Measurements from ENCODE around the gene COQ10A. TPM values are rescaled to one million over a fixed set of nuclear protein-coding genes. Genes with fewer than 3 reads are reported as not detected.
A peak's percentile ranks its signal among the peaks of the same experiment; 100 is the strongest.

Gene COQ10A
- total and polyA plus RNA-seq, 2 of the 13 experiments (the other 11 are each of a cell fraction or from before 2014, with no cell fraction given), result 21.0 to 37.3 TPM

DNA sequence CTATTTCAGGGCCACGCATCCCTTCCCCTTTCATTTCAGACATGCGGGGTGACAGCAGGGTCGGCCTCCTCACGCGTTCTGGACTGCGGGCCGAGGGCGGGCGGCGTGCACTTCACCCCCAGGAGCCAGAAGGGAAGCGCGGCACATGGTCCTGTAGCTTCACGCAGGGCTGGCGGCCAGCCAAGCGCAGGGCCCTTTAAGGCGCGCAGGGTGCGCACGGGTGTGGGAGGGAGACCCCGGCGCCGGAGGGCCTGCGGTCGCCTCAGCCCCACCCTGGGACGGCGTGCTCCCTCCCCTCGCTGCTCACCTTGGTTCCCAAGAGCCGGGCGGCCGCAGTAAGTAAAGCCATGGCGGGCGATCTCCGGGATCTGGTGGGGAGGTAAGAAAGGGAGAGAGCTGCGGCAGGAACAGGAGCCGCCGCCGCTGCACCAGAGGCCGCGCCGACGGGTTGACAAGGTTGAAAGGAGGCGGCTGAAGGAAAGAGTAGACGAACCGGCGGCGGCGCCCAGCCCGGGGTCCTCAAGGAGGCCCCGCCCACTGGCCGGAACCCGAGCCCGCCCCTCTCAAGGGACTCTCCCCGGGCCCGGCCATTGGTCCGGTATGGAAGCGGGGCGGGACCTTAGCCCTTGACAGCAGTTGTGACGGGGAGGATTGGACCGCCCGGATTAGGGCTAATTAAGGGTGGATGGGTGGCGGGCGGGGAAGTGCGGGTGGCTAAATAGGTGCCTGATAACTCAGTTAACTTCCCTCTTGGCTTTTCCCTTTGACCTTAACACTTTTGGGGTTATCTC lies 33.3 kb downstream of the COQ10A start, which contains the start of gene CS (continued):
- TF ChIP-seq, protein P1, sequence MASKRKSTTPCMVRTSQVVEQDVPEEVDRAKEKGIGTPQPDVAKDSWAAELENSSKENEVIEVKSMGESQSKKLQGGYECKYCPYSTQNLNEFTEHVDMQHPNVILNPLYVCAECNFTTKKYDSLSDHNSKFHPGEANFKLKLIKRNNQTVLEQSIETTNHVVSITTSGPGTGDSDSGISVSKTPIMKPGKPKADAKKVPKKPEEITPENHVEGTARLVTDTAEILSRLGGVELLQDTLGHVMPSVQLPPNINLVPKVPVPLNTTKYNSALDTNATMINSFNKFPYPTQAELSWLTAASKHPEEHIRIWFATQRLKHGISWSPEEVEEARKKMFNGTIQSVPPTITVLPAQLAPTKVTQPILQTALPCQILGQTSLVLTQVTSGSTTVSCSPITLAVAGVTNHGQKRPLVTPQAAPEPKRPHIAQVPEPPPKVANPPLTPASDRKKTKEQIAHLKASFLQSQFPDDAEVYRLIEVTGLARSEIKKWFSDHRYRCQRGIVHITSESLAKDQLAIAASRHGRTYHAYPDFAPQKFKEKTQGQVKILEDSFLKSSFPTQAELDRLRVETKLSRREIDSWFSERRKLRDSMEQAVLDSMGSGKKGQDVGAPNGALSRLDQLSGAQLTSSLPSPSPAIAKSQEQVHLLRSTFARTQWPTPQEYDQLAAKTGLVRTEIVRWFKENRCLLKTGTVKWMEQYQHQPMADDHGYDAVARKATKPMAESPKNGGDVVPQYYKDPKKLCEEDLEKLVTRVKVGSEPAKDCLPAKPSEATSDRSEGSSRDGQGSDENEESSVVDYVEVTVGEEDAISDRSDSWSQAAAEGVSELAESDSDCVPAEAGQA (IDR thresholded peaks at IDR 0.05; ENCODE audit: low read depth), result no peak
- TF ChIP-seq, protein P1 (CRISPR knock-in tag; IDR thresholded peaks at IDR 0.05; ENCODE audit: borderline replicate concordance), result no peak
- TF ChIP-seq MEIS2 (CRISPR knock-in tag; IDR thresholded peaks at IDR 0.05), result peak; percentile 56; the same call in 1 of the 2 replicates
- peak; percentile 30; the same call in 1 of the 2 replicates for TF ChIP-seq SPEN (CRISPR knock-in tag; IDR thresholded peaks at IDR 0.05; ENCODE audit: low read depth)
- TF ChIP-seq ZSCAN30 (CRISPR knock-in tag; IDR thresholded peaks at IDR 0.05), result no peak
- TF ChIP-seq, protein P2, sequence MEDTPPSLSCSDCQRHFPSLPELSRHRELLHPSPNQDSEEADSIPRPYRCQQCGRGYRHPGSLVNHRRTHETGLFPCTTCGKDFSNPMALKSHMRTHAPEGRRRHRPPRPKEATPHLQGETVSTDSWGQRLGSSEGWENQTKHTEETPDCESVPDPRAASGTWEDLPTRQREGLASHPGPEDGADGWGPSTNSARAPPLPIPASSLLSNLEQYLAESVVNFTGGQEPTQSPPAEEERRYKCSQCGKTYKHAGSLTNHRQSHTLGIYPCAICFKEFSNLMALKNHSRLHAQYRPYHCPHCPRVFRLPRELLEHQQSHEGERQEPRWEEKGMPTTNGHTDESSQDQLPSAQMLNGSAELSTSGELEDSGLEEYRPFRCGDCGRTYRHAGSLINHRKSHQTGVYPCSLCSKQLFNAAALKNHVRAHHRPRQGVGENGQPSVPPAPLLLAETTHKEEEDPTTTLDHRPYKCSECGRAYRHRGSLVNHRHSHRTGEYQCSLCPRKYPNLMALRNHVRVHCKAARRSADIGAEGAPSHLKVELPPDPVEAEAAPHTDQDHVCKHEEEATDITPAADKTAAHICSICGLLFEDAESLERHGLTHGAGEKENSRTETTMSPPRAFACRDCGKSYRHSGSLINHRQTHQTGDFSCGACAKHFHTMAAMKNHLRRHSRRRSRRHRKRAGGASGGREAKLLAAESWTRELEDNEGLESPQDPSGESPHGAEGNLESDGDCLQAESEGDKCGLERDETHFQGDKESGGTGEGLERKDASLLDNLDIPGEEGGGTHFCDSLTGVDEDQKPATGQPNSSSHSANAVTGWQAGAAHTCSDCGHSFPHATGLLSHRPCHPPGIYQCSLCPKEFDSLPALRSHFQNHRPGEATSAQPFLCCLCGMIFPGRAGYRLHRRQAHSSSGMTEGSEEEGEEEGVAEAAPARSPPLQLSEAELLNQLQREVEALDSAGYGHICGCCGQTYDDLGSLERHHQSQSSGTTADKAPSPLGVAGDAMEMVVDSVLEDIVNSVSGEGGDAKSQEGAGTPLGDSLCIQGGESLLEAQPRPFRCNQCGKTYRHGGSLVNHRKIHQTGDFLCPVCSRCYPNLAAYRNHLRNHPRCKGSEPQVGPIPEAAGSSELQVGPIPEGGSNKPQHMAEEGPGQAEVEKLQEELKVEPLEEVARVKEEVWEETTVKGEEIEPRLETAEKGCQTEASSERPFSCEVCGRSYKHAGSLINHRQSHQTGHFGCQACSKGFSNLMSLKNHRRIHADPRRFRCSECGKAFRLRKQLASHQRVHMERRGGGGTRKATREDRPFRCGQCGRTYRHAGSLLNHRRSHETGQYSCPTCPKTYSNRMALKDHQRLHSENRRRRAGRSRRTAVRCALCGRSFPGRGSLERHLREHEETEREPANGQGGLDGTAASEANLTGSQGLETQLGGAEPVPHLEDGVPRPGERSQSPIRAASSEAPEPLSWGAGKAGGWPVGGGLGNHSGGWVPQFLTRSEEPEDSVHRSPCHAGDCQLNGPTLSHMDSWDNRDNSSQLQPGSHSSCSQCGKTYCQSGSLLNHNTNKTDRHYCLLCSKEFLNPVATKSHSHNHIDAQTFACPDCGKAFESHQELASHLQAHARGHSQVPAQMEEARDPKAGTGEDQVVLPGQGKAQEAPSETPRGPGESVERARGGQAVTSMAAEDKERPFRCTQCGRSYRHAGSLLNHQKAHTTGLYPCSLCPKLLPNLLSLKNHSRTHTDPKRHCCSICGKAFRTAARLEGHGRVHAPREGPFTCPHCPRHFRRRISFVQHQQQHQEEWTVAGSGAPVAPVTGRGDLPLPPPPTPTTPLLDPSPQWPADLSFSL (CRISPR knock-in tag; IDR thresholded peaks at IDR 0.05), result no peak
- TF ChIP-seq ZNF282 (IDR thresholded peaks at IDR 0.05; ENCODE audit: partially characterized antibody), result no peak
- TF ChIP-seq SP1 (IDR thresholded peaks at IDR 0.05), result no peak
- peak; percentile 59 for TF ChIP-seq SP1 (CRISPR knock-in tag; IDR thresholded peaks at IDR 0.05)
- peak; percentile 52; the same call in 1 of the 2 replicates for TF ChIP-seq KMT2A (CRISPR knock-in tag; IDR thresholded peaks at IDR 0.05)
- TF ChIP-seq, protein P3, sequence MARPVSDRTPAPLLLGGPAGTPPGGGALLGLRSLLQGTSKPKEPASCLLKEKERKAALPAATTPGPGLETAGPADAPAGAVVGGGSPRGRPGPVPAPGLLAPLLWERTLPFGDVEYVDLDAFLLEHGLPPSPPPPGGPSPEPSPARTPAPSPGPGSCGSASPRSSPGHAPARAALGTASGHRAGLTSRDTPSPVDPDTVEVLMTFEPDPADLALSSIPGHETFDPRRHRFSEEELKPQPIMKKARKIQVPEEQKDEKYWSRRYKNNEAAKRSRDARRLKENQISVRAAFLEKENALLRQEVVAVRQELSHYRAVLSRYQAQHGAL (CRISPR knock-in tag; IDR thresholded peaks at IDR 0.05; ENCODE audit: not compliant biosample characterization), result no peak
- TF ChIP-seq, protein P4, sequence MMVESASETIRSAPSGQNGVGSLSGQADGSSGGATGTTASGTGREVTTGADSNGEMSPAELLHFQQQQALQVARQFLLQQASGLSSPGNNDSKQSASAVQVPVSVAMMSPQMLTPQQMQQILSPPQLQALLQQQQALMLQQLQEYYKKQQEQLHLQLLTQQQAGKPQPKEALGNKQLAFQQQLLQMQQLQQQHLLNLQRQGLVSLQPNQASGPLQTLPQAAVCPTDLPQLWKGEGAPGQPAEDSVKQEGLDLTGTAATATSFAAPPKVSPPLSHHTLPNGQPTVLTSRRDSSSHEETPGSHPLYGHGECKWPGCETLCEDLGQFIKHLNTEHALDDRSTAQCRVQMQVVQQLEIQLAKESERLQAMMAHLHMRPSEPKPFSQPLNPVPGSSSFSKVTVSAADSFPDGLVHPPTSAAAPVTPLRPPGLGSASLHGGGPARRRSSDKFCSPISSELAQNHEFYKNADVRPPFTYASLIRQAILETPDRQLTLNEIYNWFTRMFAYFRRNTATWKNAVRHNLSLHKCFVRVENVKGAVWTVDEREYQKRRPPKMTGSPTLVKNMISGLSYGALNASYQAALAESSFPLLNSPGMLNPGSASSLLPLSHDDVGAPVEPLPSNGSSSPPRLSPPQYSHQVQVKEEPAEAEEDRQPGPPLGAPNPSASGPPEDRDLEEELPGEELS (CRISPR knock-in tag; IDR thresholded peaks at IDR 0.05), result no peak
- TF ChIP-seq NFKBIZ (CRISPR knock-in tag; IDR thresholded peaks at IDR 0.05), result no peak
- no peak for TF ChIP-seq HMG20B (CRISPR knock-in tag; conservative IDR thresholded peaks at IDR 0.05)

Data from HepG2 (cell line).